DOHH2 (cell line): Measurements from ENCODE around the gene ST3GAL4.
A peak's percentile ranks its signal among the peaks of the same experiment; 100 is the strongest.

ENCODE experiments used
- H3F3A ChIP-seq: fragments of 200-600 bp; sonication (generic), shearing (Covaris generic); 2 replicates; pipeline ENCODE4 v1.6.0; 2016; ENCODE audit warnings: antibody characterized with exemption, mild to moderate bottlenecking; ENCODE audit not compliant: control insufficient read depth, insufficient read depth
- H3K27ac ChIP-seq: fragments of 200-600 bp; sonication (generic); 2 replicates; pipeline ENCODE4 v1.5.1; 2014; ENCODE audit warnings: low read depth, mild to moderate bottlenecking, low read length, moderate library complexity
- H3K27me3 ChIP-seq: fragments of 200-600 bp; sonication (generic); 2 replicates; pipeline ENCODE4 v1.6.1; 2014; ENCODE audit warnings: mild to moderate bottlenecking, low read length, mixed read lengths; ENCODE audit not compliant: control insufficient read depth
- H3K36me3 ChIP-seq: fragments of 200-600 bp; sonication (generic); 2 replicates; pipeline ENCODE4 v1.6.1; 2014; ENCODE audit warnings: mild to moderate bottlenecking, low read length, moderate library complexity, mixed read lengths; ENCODE audit not compliant: control insufficient read depth
- H3K4me1 ChIP-seq: fragments of 200-600 bp; sonication (generic); 2 replicates; pipeline ENCODE4 v1.6.1; 2014; ENCODE audit warnings: mild to moderate bottlenecking, low read length, mixed read lengths; ENCODE audit not compliant: control insufficient read depth
- H3K4me2 ChIP-seq: fragments of 200-600 bp; sonication (generic); 2 replicates; pipeline ENCODE4 v1.6.0; 2014; ENCODE audit warnings: mild to moderate bottlenecking, low read length, moderate library complexity
- H3K4me3 ChIP-seq: fragments of 200-600 bp; sonication (generic); 2 replicates; pipeline ENCODE4 v1.5.1; 2014; ENCODE audit warnings: mild to moderate bottlenecking, low read length, mixed read lengths
- H3K79me2 ChIP-seq: fragments of 200-600 bp; sonication (generic); 2 replicates; pipeline ENCODE4 v1.6.1; 2014; ENCODE audit warnings: mild to moderate bottlenecking, low read length, mixed read lengths; ENCODE audit not compliant: control insufficient read depth
- H3K9me2 ChIP-seq: fragments of 200-600 bp; sonication (generic); replicated peaks from 2 replicates; pipeline ENCODE4 v1.6.1; 2014; ENCODE audit warnings: mild to moderate bottlenecking, low read length, mixed read lengths; ENCODE audit not compliant: control insufficient read depth
- H3K9me3 ChIP-seq: fragments of 200-600 bp; sonication (generic); 2 replicates; pipeline ENCODE4 v1.6.1; 2014; ENCODE audit warnings: antibody characterized with exemption, low read length, mixed read lengths; ENCODE audit not compliant: control insufficient read depth, insufficient read depth
- H4K20me1 ChIP-seq: fragments of 200-600 bp; sonication (generic); 2 replicates; pipeline ENCODE4 v1.6.0; 2014; ENCODE audit warnings: low read depth, mild to moderate bottlenecking, antibody characterized with exemption, low read length, moderate library complexity; ENCODE audit not compliant: control insufficient read depth, insufficient read depth
- EZH2phosphoT487 ChIP-seq: fragments of 200-600 bp; sonication (generic); IDR thresholded peaks from 2 replicates; pipeline ENCODE4 v1.6.1; 2017; ENCODE audit warnings: borderline replicate concordance, mild to moderate bottlenecking, antibody characterized with exemption, low read length, moderate library complexity, mixed read lengths
- TF ChIP-seq, protein P1 (sequence below): fragments of 200-600 bp; sonication (generic); IDR thresholded peaks from one replicate; pipeline ENCODE4 v1.5.1; 2014; ENCODE audit warnings: antibody characterized with exemption, mild to moderate bottlenecking, low read depth, low read length; ENCODE audit not compliant: poor library complexity, severe bottlenecking

ST3GAL4 gene

DNA sequence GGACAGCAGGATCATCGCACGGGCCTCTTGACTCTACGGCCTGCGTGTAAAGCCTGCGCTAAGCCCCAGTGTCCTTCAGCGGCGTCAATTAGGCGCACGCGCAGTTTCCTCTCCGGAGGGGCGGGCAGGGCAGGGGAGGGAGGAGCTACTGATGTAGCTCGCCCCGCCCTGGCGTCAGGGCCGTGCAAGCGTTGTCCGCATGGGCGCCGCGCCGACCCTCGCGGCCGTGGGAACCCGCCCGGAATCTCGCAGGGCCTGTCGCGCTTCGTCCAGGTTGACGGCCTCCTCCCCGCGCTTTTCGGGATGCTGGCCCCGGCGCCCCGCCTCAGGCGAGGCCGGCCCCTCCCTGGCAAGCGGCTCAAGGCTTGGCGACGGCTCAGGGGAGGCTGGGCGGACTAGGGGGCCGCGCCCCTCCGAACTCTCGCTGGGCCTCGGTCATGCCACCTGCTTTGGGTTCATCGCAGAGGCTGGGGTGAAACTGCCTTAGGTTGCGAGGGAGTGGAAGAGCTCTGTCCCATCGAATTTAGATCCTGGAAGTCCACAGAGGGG lies 61.1 kb downstream of the ST3GAL4 start:
- Histone ChIP-seq H3K4me3 (peak overlapping the region; percentile 68), H3K4me1 (peaks cover 33% of the 10 kb centered on the region), H3F3A (peaks cover 3% of the 10 kb centered on the region; the same call in 1 of the 2 replicates), H3K27me3 (no peaks in the 10 kb centered on the region), H3K9me2 (no peaks in the 10 kb centered on the region), H3K27ac (no peak overlapping the region), H3K79me2 (no peaks in the 10 kb centered on the region), H4K20me1 (no peaks in the 10 kb centered on the region), H3K4me2 (peak overlapping the region; percentile 67), H3K9me3 (no peaks in the 10 kb centered on the region), H3K36me3 (no peaks in the 10 kb centered on the region)
- TF ChIP-seq, protein P1, sequence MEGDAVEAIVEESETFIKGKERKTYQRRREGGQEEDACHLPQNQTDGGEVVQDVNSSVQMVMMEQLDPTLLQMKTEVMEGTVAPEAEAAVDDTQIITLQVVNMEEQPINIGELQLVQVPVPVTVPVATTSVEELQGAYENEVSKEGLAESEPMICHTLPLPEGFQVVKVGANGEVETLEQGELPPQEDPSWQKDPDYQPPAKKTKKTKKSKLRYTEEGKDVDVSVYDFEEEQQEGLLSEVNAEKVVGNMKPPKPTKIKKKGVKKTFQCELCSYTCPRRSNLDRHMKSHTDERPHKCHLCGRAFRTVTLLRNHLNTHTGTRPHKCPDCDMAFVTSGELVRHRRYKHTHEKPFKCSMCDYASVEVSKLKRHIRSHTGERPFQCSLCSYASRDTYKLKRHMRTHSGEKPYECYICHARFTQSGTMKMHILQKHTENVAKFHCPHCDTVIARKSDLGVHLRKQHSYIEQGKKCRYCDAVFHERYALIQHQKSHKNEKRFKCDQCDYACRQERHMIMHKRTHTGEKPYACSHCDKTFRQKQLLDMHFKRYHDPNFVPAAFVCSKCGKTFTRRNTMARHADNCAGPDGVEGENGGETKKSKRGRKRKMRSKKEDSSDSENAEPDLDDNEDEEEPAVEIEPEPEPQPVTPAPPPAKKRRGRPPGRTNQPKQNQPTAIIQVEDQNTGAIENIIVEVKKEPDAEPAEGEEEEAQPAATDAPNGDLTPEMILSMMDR: no peak
- TF ChIP-seq EZH2phosphoT487: no peak

DNA sequence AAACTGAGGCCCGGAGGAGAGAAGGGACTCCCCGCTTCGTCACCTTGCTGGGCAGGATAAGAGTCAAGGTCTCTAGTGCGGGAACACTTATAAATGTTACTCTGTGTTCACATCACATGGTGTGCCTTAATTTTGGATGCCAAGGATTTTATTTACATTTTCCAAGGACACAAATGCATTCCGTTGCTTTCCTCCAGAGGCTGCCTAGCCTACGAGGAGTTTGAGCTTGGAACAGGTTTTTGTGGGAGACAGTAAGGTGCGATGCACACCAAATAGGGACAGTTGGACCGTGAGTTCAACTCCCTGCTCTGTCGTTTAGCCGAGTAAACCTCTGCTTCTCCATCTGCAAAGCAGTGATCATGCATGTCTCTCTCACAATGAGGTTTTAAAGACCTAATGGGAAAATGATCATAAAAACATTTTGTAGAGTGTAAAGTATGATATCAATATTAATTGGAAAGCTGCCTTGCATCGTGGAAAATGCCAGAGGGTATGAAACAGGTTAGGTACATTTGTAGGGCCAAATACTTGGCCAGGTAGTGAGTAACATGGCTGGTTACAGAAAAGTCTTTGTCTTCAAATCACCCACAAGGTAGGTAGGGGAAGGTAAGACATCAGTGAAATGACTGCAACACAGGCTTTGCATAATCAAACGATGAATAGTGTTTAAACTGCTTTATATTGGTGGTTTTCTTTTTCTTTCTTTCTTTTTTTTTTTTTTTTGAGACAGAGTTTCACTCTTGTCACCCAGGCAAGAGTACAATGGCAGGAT lies 61.8 kb downstream of the ST3GAL4 start:
- H3K27ac ChIP-seq: no peak overlapping the region
- no peaks in the 10 kb centered on the region for H4K20me1 ChIP-seq
- peak overlapping the region; percentile 68 for H3K4me3 ChIP-seq
- no peaks in the 10 kb centered on the region for H3K9me3 ChIP-seq
- peaks cover 33% of the 10 kb centered on the region for H3K4me1 ChIP-seq
- no peaks in the 10 kb centered on the region for H3K27me3 ChIP-seq
- H3K9me2 ChIP-seq: no peaks in the 10 kb centered on the region
- peaks cover 3% of the 10 kb centered on the region; the same call in 1 of the 2 replicates for H3F3A ChIP-seq
- no peaks in the 10 kb centered on the region for H3K79me2 ChIP-seq
- TF ChIP-seq, protein P1: no peak
- TF ChIP-seq EZH2phosphoT487: no peak
- H3K36me3 ChIP-seq: no peaks in the 10 kb centered on the region
- peak overlapping the region; percentile 67 for H3K4me2 ChIP-seq

DNA sequence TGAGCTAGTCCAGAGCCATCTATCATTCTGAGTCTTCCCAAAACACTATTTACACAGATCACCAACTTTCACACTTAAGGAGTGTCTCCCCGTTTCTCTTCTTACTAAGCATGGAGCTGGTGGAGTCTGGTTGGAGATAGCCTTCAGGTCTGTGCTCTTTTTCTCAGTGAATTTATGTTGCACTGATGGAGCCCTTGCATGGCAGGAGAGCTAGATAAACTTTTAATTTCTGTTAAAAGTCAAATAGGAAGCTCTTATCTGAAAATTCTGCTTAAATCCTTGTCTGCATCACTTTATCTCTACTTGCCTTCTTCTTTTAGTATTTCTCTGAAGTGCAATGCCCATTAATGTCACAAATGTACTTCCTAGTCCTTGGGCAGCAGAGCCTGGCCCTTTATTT lies 63.4 kb downstream of the ST3GAL4 start:
- no peaks in the 10 kb centered on the region for H3K9me2 ChIP-seq
- H3K4me3 ChIP-seq: no peak overlapping the region
- H4K20me1 ChIP-seq: no peaks in the 10 kb centered on the region
- H3F3A ChIP-seq: peaks cover 3% of the 10 kb centered on the region; the same call in 1 of the 2 replicates
- no peaks in the 10 kb centered on the region for H3K27me3 ChIP-seq
- H3K27ac ChIP-seq: no peak overlapping the region
- no peaks in the 10 kb centered on the region for H3K79me2 ChIP-seq
- no peak overlapping the region for H3K4me2 ChIP-seq
- H3K9me3 ChIP-seq: no peaks in the 10 kb centered on the region
- no peaks in the 10 kb centered on the region for H3K36me3 ChIP-seq
- TF ChIP-seq EZH2phosphoT487: no peak
- TF ChIP-seq, protein P1: no peak
- peaks cover 33% of the 10 kb centered on the region for H3K4me1 ChIP-seq
